ENCODE data around the gene YEATS4. TPM values are rescaled to one million over a fixed set of nuclear protein-coding genes. Genes with fewer than 3 reads are reported as not detected.

The YEATS4 gene
- total RNA-seq, 1 experiment from 2014 or later: 42.6 TPM

GRCh38 chr12:69337311-69338090 lies 22.0 kb upstream of the YEATS4 start:
- H3K9me3 Mint-ChIP-seq (ENCODE audit: unreplicated experiment): no peaks in the 10 kb centered on the region
- TF ChIP-seq CTCF (IDR thresholded peaks at IDR 0.05; ENCODE audit: insufficient read depth in 1 of 2, low read depth in 1 of 2, low read length in 1 of 2, severe bottlenecking in 1 of 2, unreplicated experiment in 1 of 2): no peak
- no peak overlapping the region for H3K4me3 Mint-ChIP-seq (ENCODE audit: unreplicated experiment)
- no TSS peak for BruUV-seq (replicated peaks)
- ChIA-PET CTCF (no interaction called here), POLR2A (no interaction called here)
- H3K9me3 ChIP-seq: no peaks in the 10 kb centered on the region
- no peaks in the 10 kb centered on the region for H3K36me3 ChIP-seq (ENCODE audit: control insufficient read depth, insufficient read depth, low read length)
- no peak for DNase-seq
- H3K27me3 Mint-ChIP-seq (ENCODE audit: insufficient read depth, unreplicated experiment): no peaks in the 10 kb centered on the region
- peaks cover 60% of the 10 kb centered on the region for H3K4me1 ChIP-seq
- no peaks in the 10 kb centered on the region for H3K27me3 ChIP-seq (replicated peaks; ENCODE audit: control insufficient read depth, insufficient read depth, low read length)
- H3K4me3 ChIP-seq (ENCODE audit: low read depth, low read length): no peak overlapping the region
- peaks cover 45% of the 10 kb centered on the region for H3K4me1 Mint-ChIP-seq (ENCODE audit: low read depth, unreplicated experiment)
- H3K36me3 Mint-ChIP-seq (ENCODE audit: insufficient read depth, unreplicated experiment): peaks cover 8% of the 10 kb centered on the region
- intact Hi-C loops (cut with micrococcal nuclease; ENCODE audit: unreplicated experiment): loop anchor here (10.0 kb wide), 2 partner anchors 183 to 397 kb away; partner anchors contain the start of gene RAB3IP
- H3K27ac Mint-ChIP-seq (ENCODE audit: unreplicated experiment): peak overlapping the region; percentile 62

- peaks cover 53% of the 10 kb centered on the region for H3K4me1 Mint-ChIP-seq (ENCODE audit: low read depth, unreplicated experiment)
- intact Hi-C loops (cut with micrococcal nuclease; ENCODE audit: unreplicated experiment): loop anchor here (10.0 kb wide), 2 partner anchors 183 to 397 kb away; partner anchors contain the start of gene RAB3IP
- H3K36me3 Mint-ChIP-seq (ENCODE audit: insufficient read depth, unreplicated experiment): peaks cover 3% of the 10 kb centered on the region
- Histone ChIP-seq H3K4me3 (ENCODE audit: low read depth, low read length) (no peak overlapping the region), H3K36me3 (ENCODE audit: control insufficient read depth, insufficient read depth, low read length) (no peaks in the 10 kb centered on the region), H3K4me1 (peaks cover 67% of the 10 kb centered on the region), H3K9me3 (no peaks in the 10 kb centered on the region), H3K27me3 (replicated peaks; ENCODE audit: control insufficient read depth, insufficient read depth, low read length) (no peaks in the 10 kb centered on the region)
- BruUV-seq (replicated peaks): no TSS peak
- DNase-seq: no peak
- no peaks in the 10 kb centered on the region for H3K9me3 Mint-ChIP-seq (ENCODE audit: unreplicated experiment)
- no peak for TF ChIP-seq CTCF (IDR thresholded peaks at IDR 0.05; ENCODE audit: insufficient read depth in 1 of 2, low read depth in 1 of 2, low read length in 1 of 2, severe bottlenecking in 1 of 2, unreplicated experiment in 1 of 2)
- H3K4me3 Mint-ChIP-seq (ENCODE audit: unreplicated experiment): no peak overlapping the region
- POLR2A ChIA-PET: no interaction called here
- no peak overlapping the region for H3K27ac Mint-ChIP-seq (ENCODE audit: unreplicated experiment)
- CTCF ChIA-PET: no interaction called here
- H3K27me3 Mint-ChIP-seq (ENCODE audit: insufficient read depth, unreplicated experiment): no peaks in the 10 kb centered on the region
Observed at GRCh38 chr12:69338120-69338859, 21.3 kb upstream of the YEATS4 start.

- Histone ChIP-seq H3K36me3 (ENCODE audit: control insufficient read depth, insufficient read depth, low read length) (no peaks in the 10 kb centered on the region), H3K4me1 (peaks cover 70% of the 10 kb centered on the region), H3K27me3 (replicated peaks; ENCODE audit: control insufficient read depth, insufficient read depth, low read length) (no peaks in the 10 kb centered on the region), H3K9me3 (no peaks in the 10 kb centered on the region), H3K4me3 (ENCODE audit: low read depth, low read length) (no peak overlapping the region)
- intact Hi-C loops (cut with micrococcal nuclease; ENCODE audit: unreplicated experiment): loop anchor here (10.0 kb wide), 2 partner anchors 184 to 396 kb away; partner anchors contain the start of gene RAB3IP
- Mint-ChIP-seq H3K36me3 (ENCODE audit: insufficient read depth, unreplicated experiment) (peaks cover 6% of the 10 kb centered on the region), H3K27ac (ENCODE audit: unreplicated experiment) (no peak overlapping the region), H3K9me3 (ENCODE audit: unreplicated experiment) (no peaks in the 10 kb centered on the region), H3K4me1 (ENCODE audit: low read depth, unreplicated experiment) (peaks cover 55% of the 10 kb centered on the region), H3K27me3 (ENCODE audit: insufficient read depth, unreplicated experiment) (no peaks in the 10 kb centered on the region), H3K4me3 (ENCODE audit: unreplicated experiment) (no peak overlapping the region)
- BruUV-seq (replicated peaks): no TSS peak
- ChIA-PET POLR2A (no interaction called here), CTCF (no interaction called here)
- TF ChIP-seq CTCF (IDR thresholded peaks at IDR 0.05; ENCODE audit: insufficient read depth in 1 of 2, low read depth in 1 of 2, low read length in 1 of 2, severe bottlenecking in 1 of 2, unreplicated experiment in 1 of 2): no peak
- no peak for DNase-seq
Observed at GRCh38 chr12:69338936-69339335, 20.6 kb upstream of the YEATS4 start.

Data from Caco-2 (cell line).